GM12878 (cell line): ENCODE data around the gene NEO1. TPM values are rescaled to one million over a fixed set of nuclear protein-coding genes. Genes with fewer than 3 reads are reported as not detected.

Source experiments
- ATAC-seq: fragments of 200-7000 bp; cut with Tn5 transposase; 3 replicates; pipeline ENCODE4 v1.9.1; 2020; ENCODE audit warnings: mild to moderate bottlenecking, moderate library complexity
- BruUV-seq: library from RNA; stranded (reverse); fragments of 400-500 nt; replicated peaks from 2 replicates; lab custom pipeline; 2021; lab: Mats Ljungman, UMichigan
- CTCF ChIA-PET: fragments of 300-600 bp; sonication (Branson Sonifier 250); formaldehyde crosslinking; extraction: SDS; loops from one replicate; lab custom pipeline; 2021; ENCODE audit warnings: inconsistent platforms; lab: Yijun Ruan, JAX
- POLR2A ChIA-PET: fragments of 350-600 bp; formaldehyde crosslinking; extraction: SDS; loops from one replicate; lab custom pipeline; 2021; ENCODE audit warnings: inconsistent platforms; lab: Charles Lee
- RAD21 ChIA-PET: fragments of 300-600 bp; sonication (Branson Sonifier 250); formaldehyde crosslinking; loops from one replicate; lab custom pipeline; 2023; ENCODE audit warnings: antibody characterized with exemption; ENCODE audit not compliant: unreplicated experiment; lab: Charles Lee
- SMC1A ChIA-PET: fragments of 300-600 bp; sonication (Branson Sonifier 250); formaldehyde crosslinking; loops from one replicate; lab custom pipeline; 2023; ENCODE audit not compliant: unreplicated experiment, uncharacterized antibody; lab: Charles Lee
- DNase-seq: peaks from one replicate; pipeline ENCODE4 v3.0.0-alpha.2; 2011; ENCODE audit warnings: low read depth, low spot score
- FAIRE-seq: peaks from 3 replicates; lab custom pipeline; 2011; peaks lifted over from hg19 to GRCh38; lab: Jason Lieb, UNC
- H2AFZ ChIP-seq: 2 replicates; pipeline ENCODE4 v1.6.0; 2011; ENCODE audit warnings: low read depth, low read length, control low read depth; ENCODE audit not compliant: control insufficient read depth
- H3K27ac ChIP-seq: 2 replicates; pipeline ENCODE4 v1.5.1; 2011; ENCODE audit warnings: control low read depth; ENCODE audit not compliant: control insufficient read depth, insufficient read depth
- H3K27me3 ChIP-seq, 2 experiments: replicated peaks in 1 of 2; 2 replicates each; pipeline versions ENCODE4 v1.6.0 to v1.6.1; 2011; ENCODE audit warnings: low read length in 1 of 2; ENCODE audit not compliant: control insufficient read depth in 2 of 2, insufficient read depth in 2 of 2
- H3K36me3 ChIP-seq, 2 experiments: 2 replicates each; pipeline ENCODE4 v1.5.1; 2011; ENCODE audit warnings: low read length in 1 of 2; ENCODE audit not compliant: control insufficient read depth in 2 of 2, insufficient read depth in 2 of 2
- H3K4me1 ChIP-seq: 2 replicates; pipeline ENCODE4 v1.6.1; 2011; ENCODE audit warnings: mild to moderate bottlenecking, low read length, moderate library complexity, mixed read lengths; ENCODE audit not compliant: control insufficient read depth, insufficient read depth
- H3K4me2 ChIP-seq: 2 replicates; pipeline ENCODE4 v1.6.0; 2011; ENCODE audit warnings: control low read depth; ENCODE audit not compliant: control insufficient read depth, insufficient read depth
- H3K4me3 ChIP-seq: fragments of 200-600 bp; sonication (generic); 2 replicates; pipeline ENCODE4 v1.5.1; 2016
- H3K79me2 ChIP-seq: 2 replicates; pipeline ENCODE4 v1.6.0; 2011; ENCODE audit warnings: low read length; ENCODE audit not compliant: control insufficient read depth, insufficient read depth
- H3K9ac ChIP-seq: 2 replicates; pipeline ENCODE4 v1.8.0; 2011; ENCODE audit warnings: low read length, control low read depth, mixed read lengths; ENCODE audit not compliant: control insufficient read depth, insufficient read depth
- H3K9me3 ChIP-seq: replicated peaks from 3 replicates; pipeline ENCODE4 v1.5.1; 2011; ENCODE audit warnings: mild to moderate bottlenecking, low read length; ENCODE audit not compliant: control insufficient read depth, insufficient read depth
- H4K20me1 ChIP-seq: 2 replicates; pipeline ENCODE4 v1.6.0; 2011; ENCODE audit not compliant: control insufficient read depth, insufficient read depth
- ASH2L ChIP-seq: fragments of 300-600, 200-600 bp; sonication (generic); IDR thresholded peaks from 2 replicates; pipeline ENCODE4 v1.6.1; 2017; ENCODE audit warnings: low read depth, mild to moderate bottlenecking, borderline replicate concordance
- CEBPZ ChIP-seq: fragments of 150-350 bp; IDR thresholded peaks from 2 replicates; pipeline ENCODE4 v1.6.1; 2016; ENCODE audit warnings: low read depth, low read length
- CTCF ChIP-seq, 3 experiments: IDR thresholded peaks in 2 of 3; conservative IDR thresholded peaks in 1 of 3; 2 replicates each; pipeline ENCODE4 v1.5.1; 2011; ENCODE audit warnings: low read depth in 3 of 3, low read length in 3 of 3, mild to moderate bottlenecking in 3 of 3, control low read depth in 2 of 3, moderate library complexity in 2 of 3, inconsistent platforms in 1 of 3, mixed read lengths in 1 of 3; ENCODE audit not compliant: control insufficient read depth in 2 of 3, insufficient read depth in 1 of 3; ENCODE audit errors: extremely low read depth in 1 of 3
- EGR1 ChIP-seq, 2 experiments: IDR thresholded peaks; 1 replicate in 1 of 2; 2 replicates in 1 of 2; pipeline ENCODE4 v1.6.1; 2011 to 2012; ENCODE audit warnings: low read depth in 2 of 2, low read length in 2 of 2, borderline replicate concordance in 1 of 2, mild to moderate bottlenecking in 1 of 2, moderate library complexity in 1 of 2
- FOXK2 ChIP-seq: fragments of 450-650 bp; IDR thresholded peaks from 2 replicates; pipeline ENCODE4 v1.6.1; 2017; ENCODE audit warnings: mild to moderate bottlenecking, moderate library complexity
- KAT2A ChIP-seq: conservative IDR thresholded peaks from 2 replicates; pipeline ENCODE4 v1.6.1; 2011; ENCODE audit warnings: low read depth, low read length; ENCODE audit not compliant: control insufficient read depth
- MYB ChIP-seq: fragments of 150-350 bp; IDR thresholded peaks from 2 replicates; pipeline ENCODE4 v1.6.1; 2014; ENCODE audit warnings: mild to moderate bottlenecking, low read depth, low read length, borderline replicate concordance
- NR2C1 ChIP-seq: fragments of 450-650 bp; IDR thresholded peaks from 2 replicates; pipeline ENCODE4 v1.6.1; 2017; ENCODE audit warnings: antibody characterized with exemption, mild to moderate bottlenecking, moderate library complexity
- PAX5 ChIP-seq: IDR thresholded peaks from 2 replicates; pipeline ENCODE4 v1.6.1; 2011; ENCODE audit warnings: low read depth, low read length, borderline replicate concordance
- POLR2A ChIP-seq: IDR thresholded peaks from 2 replicates; pipeline ENCODE4 v1.6.1; 2011; ENCODE audit warnings: low read depth, mild to moderate bottlenecking, low read length
- PRDM15 ChIP-seq: fragments of 450-650 bp; formaldehyde crosslinking; IDR thresholded peaks from 2 replicates; pipeline ENCODE4 v1.4.0; 2020; ENCODE audit warnings: mild to moderate bottlenecking, moderate library complexity
- RCOR1 ChIP-seq: conservative IDR thresholded peaks from 2 replicates; pipeline ENCODE4 v1.6.1; 2012; ENCODE audit warnings: low read depth, low read length, improper control_type of control experiment
- SKIL ChIP-seq: fragments of 450-650 bp; IDR thresholded peaks from 2 replicates; pipeline ENCODE4 v1.6.1; 2017; ENCODE audit warnings: mild to moderate bottlenecking, low read depth, inconsistent platforms; ENCODE audit not compliant: poor library complexity, severe bottlenecking
- SREBF2 ChIP-seq: IDR thresholded peaks from 2 replicates; pipeline ENCODE4 v1.6.1; 2012; ENCODE audit warnings: mild to moderate bottlenecking, low read length
- WGBS: methylation state at CpG from one replicate; pipeline ENCODE4 v1.1.6; 2016; ENCODE audit warnings: low lambda C conversion rate; ENCODE audit not compliant: insufficient replicate concordance, insufficient coverage; ENCODE audit errors: missing lambda C conversion rate; 5-methylcytosine and 5-hydroxymethylcytosine counted together
- in situ Hi-C: fragments of 300-500 bp; cut with MboI; formaldehyde crosslinking; loops from 9 replicates; pipeline ENCODE4 v1.14.3; 2018; ENCODE audit warnings: mixed read lengths
- intact Hi-C: fragments of 100-400 bp; cut with micrococcal nuclease; formaldehyde crosslinking; loops from one replicate; pipeline ENCODE4 v1.14.2; 2022; ENCODE audit not compliant: unreplicated experiment
- polyA plus RNA-seq, 11 experiments: library from polyadenylated mRNA; depleted of rRNA in 4 of 11; unstranded in 6 of 11; stranded (reverse) in 5 of 11; fragments of >200 nt; fragmentation: Nextera tagmentation in 4 of 11; fragmentation: Illumina TruSeq in 1 of 11; extraction: Ambion mirVana in 4 of 11; extraction: Trizol in 1 of 11; gene quantifications; 1 replicate in 1 of 11; 2 replicates in 10 of 11; pipeline versions ENCODE4 v1.2.1 to v1.2.3, GENCODE V29; 2011 to 2016; ENCODE audit warnings: inconsistent platforms in 2 of 11, missing spikeins in 2 of 11, low read depth in 1 of 11
- total RNA-seq, 4 experiments: library from RNA; depleted of rRNA in 3 of 4; stranded (reverse); fragments of >200 nt in 3 of 4; fragmentation: Illumina TruSeq in 1 of 4; extraction: Trizol in 1 of 4; gene quantifications; 2 replicates each; pipeline versions ENCODE4 v1.2.1 to v1.2.3, GENCODE V29; 2013 to 2021

Gene NEO1
- total and polyA plus RNA-seq, 10 of the 15 experiments (the other 5 are each of a cell fraction or from before 2014, with no cell fraction given): 0.03 to 2.0 (median 0.32) TPM

GRCh38 chr15:73345658-73346057, 293.4 kb downstream of the NEO1 start:
- H3K36me3 ChIP-seq: no peaks in the 10 kb centered on the region
- H4K20me1 ChIP-seq: no peaks in the 10 kb centered on the region; the same call in none of the 2 replicates
- no peak overlapping the region for H3K4me3 ChIP-seq
- in situ Hi-C loops: no loop called here
- ChIA-PET CTCF (no interaction called here), POLR2A (no interaction called here), RAD21 (no interaction called here), SMC1A (no interaction called here)
- no peaks in the 10 kb centered on the region for H3K27me3 ChIP-seq
- FAIRE-seq (no peak), ATAC-seq (no peak), DNase-seq (no peak)
- 16% methylated on average over 7 of the region's 7 CpGs for WGBS
- no peaks in the 10 kb centered on the region for H3K4me1 ChIP-seq
- BruUV-seq: no TSS peak
- H3K27ac ChIP-seq: no peak overlapping the region
- no peak overlapping the region for H3K9ac ChIP-seq
- intact Hi-C loops: no loop called here
- no peak overlapping the region for H2AFZ ChIP-seq
- no peaks in the 10 kb centered on the region for H3K79me2 ChIP-seq
- no peak overlapping the region for H3K4me2 ChIP-seq
- H3K9me3 ChIP-seq: no peaks in the 10 kb centered on the region
- TF ChIP-seq PRDM15 (CRISPR knock-in tag) (no peak), POLR2A (no peak), KAT2A (no peak), MYB (no peak), SREBF2 (no peak), CTCF (IDR thresholded peaks at IDR 0.05 in 2 of 3, conservative IDR thresholded peaks at IDR 0.05 in 1 of 3; ENCODE audit: control insufficient read depth in 2 of 3, extremely low read depth in 1 of 3, insufficient read depth in 1 of 3, low read depth in 3 of 3, low read length in 3 of 3) (no peak), EGR1 (IDR thresholded peaks at IDR 0.05; ENCODE audit: borderline replicate concordance in 1 of 2, low read depth in 2 of 2, low read length in 2 of 2) (no peak), NR2C1 (no peak), FOXK2 (no peak), ASH2L (no peak), CEBPZ (no peak), PAX5 (no peak), SKIL (no peak), RCOR1 (no peak)
